ENCODE measurements around the gene TMEM208. TPM values are rescaled to one million over a fixed set of nuclear protein-coding genes. Genes with fewer than 3 reads are reported as not detected.

TMEM208 gene
- total RNA-seq, 1 experiment from 2014 or later, result 60.7 TPM

GRCh38 chr16:67190448-67191399 lies 36.2 kb upstream of the TMEM208 start:
- in situ Hi-C loops (cut with HindIII; ENCODE audit: low pct_unique_long_range_greater_than_20kb, low sequenced_read_pairs), result no loop called here
- no peak for DNase-seq (ENCODE audit: low read depth, low spot score)

DNA sequence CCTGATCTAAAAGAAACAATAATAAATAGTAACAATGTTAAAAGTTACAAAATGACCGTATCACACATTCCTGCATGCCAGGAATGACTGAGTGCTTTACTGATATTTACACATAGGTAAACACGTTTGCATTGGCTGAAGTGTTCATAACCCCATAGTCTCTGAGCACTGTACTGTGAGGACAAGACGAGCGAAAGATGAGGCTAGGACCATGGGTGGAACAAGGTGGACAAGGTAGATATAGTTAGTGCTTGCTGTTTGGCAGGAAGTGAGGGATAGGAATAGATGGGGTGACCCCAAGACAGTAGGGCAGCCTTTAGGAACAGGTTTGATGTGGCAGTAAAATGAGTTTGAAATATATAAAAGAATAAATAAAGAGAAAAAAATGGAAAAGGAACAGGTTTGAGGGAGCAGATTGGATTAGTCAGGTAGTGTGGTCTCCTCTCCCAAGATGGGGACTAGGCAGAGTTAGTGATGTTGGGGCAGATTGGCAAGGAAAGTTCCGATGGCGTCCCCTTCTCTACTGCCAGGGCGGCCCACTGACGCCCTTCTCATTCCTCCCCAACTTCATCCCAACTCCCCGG lies 35.4 kb upstream of the TMEM208 start:
- no peak for DNase-seq (ENCODE audit: low read depth, low spot score)
- in situ Hi-C loops (cut with HindIII; ENCODE audit: low pct_unique_long_range_greater_than_20kb, low sequenced_read_pairs), result no loop called here

DNA sequence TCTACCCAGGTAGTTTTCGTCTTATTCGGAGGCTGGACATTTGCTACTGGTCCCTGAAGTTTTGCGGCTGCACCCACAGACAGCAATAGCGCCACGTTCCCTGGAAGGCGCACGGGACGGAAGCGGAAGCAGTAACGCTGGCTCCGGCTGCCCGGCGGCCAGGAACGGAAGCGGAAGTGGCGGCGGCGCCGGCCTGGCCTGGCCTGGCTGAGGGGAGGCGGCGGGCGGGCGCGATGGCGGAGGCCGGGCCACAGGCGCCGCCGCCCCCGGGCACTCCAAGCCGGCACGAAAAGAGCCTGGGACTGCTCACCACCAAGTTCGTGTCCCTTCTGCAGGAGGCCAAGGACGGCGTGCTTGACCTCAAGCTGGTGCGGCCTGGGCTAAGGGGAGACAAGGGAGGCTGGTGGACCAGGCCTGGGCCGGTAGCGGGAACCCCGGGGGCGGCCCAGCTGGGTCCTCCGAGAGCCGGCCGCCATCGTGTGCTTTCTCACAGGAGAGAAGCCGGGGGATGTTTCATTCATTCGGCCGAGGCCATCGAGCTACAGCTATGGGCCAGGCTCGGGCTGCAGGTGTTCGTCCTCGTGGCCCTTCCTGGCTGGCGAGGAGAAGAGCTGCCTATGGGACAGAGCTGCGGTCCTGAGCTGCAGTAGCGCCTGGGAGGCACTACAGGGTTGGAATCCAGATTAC lies 34.8 kb upstream of the TMEM208 start, which contains the start of gene E2F4:
E2F4 (plus strand) TSS at position 161 of the 687 bp plus-strand sequence; CDS start at position 234, 73 bp downstream.
- in situ Hi-C loops (cut with HindIII; ENCODE audit: low pct_unique_long_range_greater_than_20kb, low sequenced_read_pairs), result no loop called here
- peak; percentile 88 for DNase-seq (ENCODE audit: low read depth, low spot score)

DNA sequence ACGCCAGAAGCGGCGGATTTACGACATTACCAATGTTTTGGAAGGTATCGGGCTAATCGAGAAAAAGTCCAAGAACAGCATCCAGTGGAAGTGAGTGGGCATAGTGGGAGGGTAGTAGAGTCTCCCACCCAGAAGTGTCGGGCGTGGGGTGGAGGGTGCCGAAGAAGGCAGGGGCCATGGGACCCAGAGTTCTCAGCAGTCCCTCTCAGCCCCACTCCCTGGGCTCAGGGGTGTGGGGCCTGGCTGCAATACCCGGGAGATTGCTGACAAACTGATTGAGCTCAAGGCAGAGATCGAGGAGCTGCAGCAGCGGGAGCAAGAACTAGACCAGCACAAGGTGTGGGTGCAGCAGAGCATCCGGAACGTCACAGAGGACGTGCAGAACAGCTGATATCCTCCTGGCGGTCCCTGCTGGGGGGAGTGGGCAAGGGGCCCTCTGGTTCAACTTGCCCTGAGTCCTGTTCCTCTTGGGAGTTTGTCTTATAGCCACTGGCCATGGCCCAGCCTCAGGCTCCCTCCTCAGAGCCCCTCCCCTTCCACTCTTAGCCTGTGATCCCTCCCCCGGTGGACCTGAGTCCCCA lies 34.1 kb upstream of the TMEM208 start:
- no peak for DNase-seq (ENCODE audit: low read depth, low spot score)
- in situ Hi-C loops (cut with HindIII; ENCODE audit: low pct_unique_long_range_greater_than_20kb, low sequenced_read_pairs), result no loop called here

- DNase-seq (ENCODE audit: low read depth, low spot score), result no peak
- in situ Hi-C loops (cut with HindIII; ENCODE audit: low pct_unique_long_range_greater_than_20kb, low sequenced_read_pairs), result no loop called here
Measured at GRCh38 chr16:67193536-67193935, 33.4 kb upstream of the TMEM208 start.

DNA sequence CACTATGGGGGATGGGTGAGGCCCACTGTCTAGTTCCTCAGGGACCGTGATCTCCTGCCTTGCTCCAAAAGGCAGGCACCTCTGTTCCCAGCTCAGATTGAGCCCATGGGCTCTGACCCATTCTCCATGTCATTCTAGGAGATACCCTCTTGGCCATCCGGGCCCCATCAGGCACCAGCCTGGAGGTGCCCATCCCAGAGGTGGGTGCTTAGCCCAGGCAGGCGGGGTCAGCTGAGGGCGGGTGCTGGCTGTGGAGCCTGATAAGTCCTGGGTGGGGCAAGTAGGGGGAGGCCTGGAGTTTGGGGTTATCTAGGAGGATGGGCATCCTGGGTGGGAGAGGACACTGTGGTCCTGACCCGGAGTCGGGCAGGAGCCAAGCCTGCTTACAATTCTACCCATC lies 32.7 kb upstream of the TMEM208 start:
- no peak for DNase-seq (ENCODE audit: low read depth, low spot score)
- in situ Hi-C loops (cut with HindIII; ENCODE audit: low pct_unique_long_range_greater_than_20kb, low sequenced_read_pairs), result no loop called here

DNA sequence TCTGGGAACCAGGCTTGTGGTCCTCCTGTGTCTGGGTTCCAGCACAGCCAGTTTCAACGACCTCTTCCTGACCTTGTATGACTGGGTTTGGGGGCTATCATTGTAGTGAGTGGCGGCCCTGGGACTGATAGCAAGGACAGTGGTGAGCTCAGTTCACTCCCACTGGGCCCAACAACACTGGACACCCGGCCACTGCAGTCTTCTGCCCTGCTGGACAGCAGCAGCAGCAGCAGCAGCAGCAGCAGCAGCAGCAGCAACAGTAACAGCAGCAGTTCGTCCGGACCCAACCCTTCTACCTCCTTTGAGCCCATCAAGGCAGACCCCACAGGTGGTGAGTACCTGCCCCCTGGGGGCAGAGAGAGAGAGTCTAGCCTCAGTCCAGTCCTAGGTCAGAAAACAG lies 31.3 kb upstream of the TMEM208 start:
- DNase-seq (ENCODE audit: low read depth, low spot score), result no peak
- in situ Hi-C loops (cut with HindIII; ENCODE audit: low pct_unique_long_range_greater_than_20kb, low sequenced_read_pairs), result no loop called here

- in situ Hi-C loops (cut with HindIII; ENCODE audit: low pct_unique_long_range_greater_than_20kb, low sequenced_read_pairs), result no loop called here
Measured at GRCh38 chr16:67196881-67197280, 30.0 kb upstream of the TMEM208 start.

GRCh38 chr16:67197704-67198103 lies 29.2 kb upstream of the TMEM208 start:
- in situ Hi-C loops (cut with HindIII; ENCODE audit: low pct_unique_long_range_greater_than_20kb, low sequenced_read_pairs), result no loop called here
- no peak for DNase-seq (ENCODE audit: low read depth, low spot score)

More at GRCh38 chr16:67196881-67197280, 30.0 kb upstream of the TMEM208 start:
- no peak for DNase-seq (ENCODE audit: low read depth, low spot score)

DNA sequence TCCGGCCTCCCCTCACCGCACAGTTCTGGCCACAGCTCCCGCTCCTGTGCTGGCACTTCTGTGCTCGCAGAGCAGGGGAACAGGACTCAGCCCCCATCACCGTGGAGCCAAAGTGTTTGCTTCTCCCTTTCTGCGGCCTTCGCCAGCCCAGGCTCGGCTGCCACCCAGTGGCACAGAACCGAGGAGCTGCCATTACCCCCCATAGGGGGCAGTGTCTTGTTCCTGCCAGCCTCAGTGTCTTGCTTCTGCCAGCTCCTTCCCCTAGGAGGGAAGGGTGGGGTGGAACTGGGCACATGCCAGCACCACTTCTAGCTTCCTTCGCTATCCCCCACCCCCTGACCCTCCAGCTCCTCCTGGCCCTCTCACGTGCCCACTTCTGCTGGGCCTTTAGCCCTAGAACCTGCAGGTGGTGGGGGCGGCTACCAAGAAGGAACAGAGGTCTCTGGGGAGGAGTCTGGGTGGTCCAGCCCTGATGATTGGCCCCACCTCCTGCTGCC lies 28.6 kb upstream of the TMEM208 start:
- peak; percentile 75 for DNase-seq (ENCODE audit: low read depth, low spot score)
- in situ Hi-C loops (cut with HindIII; ENCODE audit: low pct_unique_long_range_greater_than_20kb, low sequenced_read_pairs), result no loop called here

- no peak for DNase-seq (ENCODE audit: low read depth, low spot score)
- in situ Hi-C loops (cut with HindIII; ENCODE audit: low pct_unique_long_range_greater_than_20kb, low sequenced_read_pairs), result no loop called here
Measured at GRCh38 chr16:67199011-67199807, 27.7 kb upstream of the TMEM208 start, which contains the start of gene ELMO3. Gene ELMO3 (plus strand): TSS chr16:67199131. CDS start chr16:67199327, 196 bp downstream.

- in situ Hi-C loops (cut with HindIII; ENCODE audit: low pct_unique_long_range_greater_than_20kb, low sequenced_read_pairs), result no loop called here
- no peak for DNase-seq (ENCODE audit: low read depth, low spot score)
Measured at GRCh38 chr16:67199808-67200198, 27.1 kb upstream of the TMEM208 start.

GRCh38 chr16:67200491-67200890 lies 26.4 kb upstream of the TMEM208 start:
- no peak for DNase-seq (ENCODE audit: low read depth, low spot score)
- in situ Hi-C loops (cut with HindIII; ENCODE audit: low pct_unique_long_range_greater_than_20kb, low sequenced_read_pairs), result no loop called here

DNA sequence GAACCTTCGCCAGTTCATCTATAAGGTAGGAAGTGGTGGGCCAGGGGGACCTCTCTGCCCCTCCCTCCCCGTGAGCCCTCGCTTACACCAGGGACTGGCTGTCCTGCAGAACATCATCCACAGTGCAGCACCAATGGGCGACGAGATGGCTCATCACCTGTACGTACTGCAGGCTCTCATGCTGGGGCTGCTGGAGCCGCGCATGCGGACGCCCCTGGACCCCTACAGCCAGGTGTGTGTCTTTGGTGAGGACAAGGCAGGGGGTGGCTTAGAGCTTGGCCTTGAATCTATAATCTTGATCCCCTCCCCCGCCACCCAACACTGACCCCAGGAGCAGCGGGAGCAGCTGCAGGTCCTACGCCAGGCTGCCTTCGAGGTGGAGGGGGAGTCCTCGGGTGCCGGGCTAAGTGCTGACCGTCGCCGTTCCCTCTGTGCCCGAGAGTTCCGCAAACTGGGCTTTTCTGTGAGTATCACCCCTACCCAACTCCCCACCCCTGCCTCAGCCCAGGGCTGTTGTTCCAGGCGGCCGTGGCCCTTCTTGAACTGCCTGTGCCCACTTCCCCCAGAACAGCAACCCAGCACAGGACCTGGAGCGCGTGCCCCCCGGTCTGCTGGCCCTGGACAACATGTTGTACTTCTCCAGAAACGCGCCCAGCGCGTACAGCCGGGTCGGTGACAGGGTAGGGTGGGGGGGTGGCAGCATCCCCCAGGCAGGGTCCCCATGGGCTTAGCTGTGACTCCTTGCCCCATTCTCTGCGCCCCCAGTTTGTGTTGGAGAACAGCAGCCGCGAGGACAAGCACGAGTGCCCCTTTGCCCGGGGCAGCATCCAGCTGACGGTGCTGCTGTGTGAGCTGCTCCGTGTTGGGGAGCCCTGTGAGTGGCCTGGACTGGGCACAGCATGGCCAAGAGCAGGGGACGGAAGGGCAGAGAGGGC lies 25.3 kb upstream of the TMEM208 start:
- DNase-seq (ENCODE audit: low read depth, low spot score), result no peak
- in situ Hi-C loops (cut with HindIII; ENCODE audit: low pct_unique_long_range_greater_than_20kb, low sequenced_read_pairs), result no loop called here

DNA sequence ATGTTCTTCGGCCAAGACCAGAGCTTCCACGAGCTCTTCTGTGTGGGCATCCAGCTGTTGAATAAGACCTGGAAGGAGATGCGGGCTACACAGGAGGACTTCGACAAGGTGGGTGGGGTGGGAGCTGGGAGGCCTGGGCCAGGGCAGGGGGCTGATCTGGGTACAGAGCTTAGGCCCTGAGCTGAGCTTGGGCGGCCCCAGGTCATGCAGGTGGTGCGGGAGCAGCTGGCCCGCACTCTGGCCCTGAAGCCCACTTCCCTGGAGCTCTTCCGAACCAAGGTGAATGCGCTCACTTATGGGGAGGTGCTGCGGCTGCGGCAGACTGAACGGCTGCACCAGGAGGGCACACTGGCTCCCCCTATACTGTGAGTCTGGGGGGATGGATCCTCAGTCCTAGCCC lies 24.5 kb upstream of the TMEM208 start:
- DNase-seq (ENCODE audit: low read depth, low spot score), result no peak
- in situ Hi-C loops (cut with HindIII; ENCODE audit: low pct_unique_long_range_greater_than_20kb, low sequenced_read_pairs), result no loop called here

DNA sequence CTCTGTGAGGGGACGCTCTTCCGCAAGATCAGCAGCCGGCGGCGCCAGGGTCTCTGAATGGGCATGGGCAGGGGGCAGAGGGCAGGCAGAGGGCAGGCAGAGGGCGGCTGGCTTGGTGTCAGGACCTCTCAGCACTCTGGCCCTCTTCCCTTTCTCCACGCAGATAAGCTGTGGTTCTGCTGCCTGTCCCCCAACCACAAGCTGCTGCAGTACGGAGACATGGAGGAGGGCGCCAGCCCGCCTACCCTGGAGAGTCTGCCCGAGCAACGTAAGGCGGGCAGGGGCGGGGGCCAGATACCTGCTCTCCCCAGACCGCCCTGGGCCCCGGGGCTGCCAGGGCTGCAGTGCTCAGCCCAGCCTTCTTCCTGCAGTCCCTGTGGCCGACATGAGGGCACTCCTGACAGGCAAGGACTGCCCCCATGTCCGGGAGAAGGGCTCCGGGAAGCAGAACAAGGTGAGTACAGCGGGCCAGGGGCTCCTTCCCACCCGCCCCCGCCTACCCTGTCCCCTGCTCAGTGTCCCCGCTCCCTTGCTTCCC lies 23.9 kb upstream of the TMEM208 start:
- in situ Hi-C loops (cut with HindIII; ENCODE audit: low pct_unique_long_range_greater_than_20kb, low sequenced_read_pairs), result no loop called here
- no peak for DNase-seq (ENCODE audit: low read depth, low spot score)
